HG03103 (cell line): ENCODE measurements around the gene CADM1.
A peak's percentile ranks its signal among the peaks of the same experiment; 100 is the strongest.

Source experiments
- ATAC-seq: cut with Tn5 transposase; IDR thresholded peaks from one replicate; pipeline ENCODE4 v1.9.1; 2021; ENCODE audit warnings: low read depth; ENCODE audit not compliant: unreplicated experiment

The CADM1 gene

GRCh38 chr11:115257270-115257669, 246.9 kb downstream of the CADM1 start:
- ATAC-seq = no peak

GRCh38 chr11:115256397-115257197, 247.6 kb downstream of the CADM1 start:
- peak; percentile 94 for ATAC-seq

- ATAC-seq = no peak
Measured at GRCh38 chr11:115255006-115255762, 249.0 kb downstream of the CADM1 start.

- ATAC-seq = no peak
Measured at GRCh38 chr11:115251126-115251525, 253.1 kb downstream of the CADM1 start.

- ATAC-seq = no peak
Measured at GRCh38 chr11:115249061-115249578, 255.1 kb downstream of the CADM1 start.

- ATAC-seq = no peak
Measured at GRCh38 chr11:115247953-115248352, 256.3 kb downstream of the CADM1 start.

GRCh38 chr11:115247361-115247760, 256.9 kb downstream of the CADM1 start:
- no peak for ATAC-seq

- ATAC-seq = no peak
Measured at GRCh38 chr11:115244758-115245157, 259.5 kb downstream of the CADM1 start.

- no peak for ATAC-seq
Measured at GRCh38 chr11:115244296-115244695, 259.9 kb downstream of the CADM1 start.

GRCh38 chr11:115242982-115243381, 261.2 kb downstream of the CADM1 start:
- no peak for ATAC-seq

- ATAC-seq = no peak
Measured at GRCh38 chr11:115241899-115242298, 262.3 kb downstream of the CADM1 start.

- no peak for ATAC-seq
Measured at GRCh38 chr11:115238791-115239190, 265.4 kb downstream of the CADM1 start.

- ATAC-seq = no peak
Measured at GRCh38 chr11:115238086-115238485, 266.1 kb downstream of the CADM1 start.

GRCh38 chr11:115237578-115237977, 266.6 kb downstream of the CADM1 start:
- no peak for ATAC-seq

GRCh38 chr11:115234794-115235193, 269.4 kb downstream of the CADM1 start:
- ATAC-seq = no peak

GRCh38 chr11:115226556-115226955, 277.7 kb downstream of the CADM1 start:
- ATAC-seq = no peak

GRCh38 chr11:115224551-115224950, 279.7 kb downstream of the CADM1 start:
- ATAC-seq = no peak

GRCh38 chr11:115222863-115223530, 281.2 kb downstream of the CADM1 start:
- peak; percentile 17 for ATAC-seq

- peak; percentile 93 for ATAC-seq
Measured at GRCh38 chr11:115222218-115222862, 281.9 kb downstream of the CADM1 start.

GRCh38 chr11:115221461-115222069, 282.6 kb downstream of the CADM1 start:
- ATAC-seq = no peak
